Suprapubic skin (tissue), 4 donors: Measurements from ENCODE around the gene EVA1C. TPM values are rescaled to one million over a fixed set of nuclear protein-coding genes. Genes with fewer than 3 reads are reported as not detected.
"Not testable (repeated sequence)": the region's sequence is repeated elsewhere in the genome, so short reads cannot be mapped to it uniquely, and the experiment has no call there.

Experiments used
- DNase-seq, 2 donors: peaks; one replicate each; pipeline ENCODE4 v3.0.0-alpha.2; 2019; ENCODE audit warnings: low spot score in 2 of 2
- H3K27ac ChIP-seq: fragments of 200-600 bp; sonication (generic); one replicate; pipeline ENCODE4 v1.5.1; 2019
- H3K27me3 ChIP-seq: fragments of 200-600 bp; sonication (generic); one replicate; pipeline ENCODE4 v1.5.1; 2019
- H3K36me3 ChIP-seq: fragments of 200-600 bp; sonication (generic); one replicate; pipeline ENCODE4 v1.5.1; 2019
- H3K4me1 ChIP-seq: fragments of 200-600 bp; sonication (generic); one replicate; pipeline ENCODE4 v1.5.1; 2019
- H3K4me3 ChIP-seq: fragments of 200-600 bp; sonication (generic); one replicate; pipeline ENCODE4 v1.5.1; 2019; ENCODE audit warnings: mild to moderate bottlenecking
- H3K9me3 ChIP-seq: fragments of 200-600 bp; sonication (generic); one replicate; pipeline ENCODE4 v1.5.1; 2019
- CTCF ChIP-seq, 2 donors: fragments of 200-600 bp in 1 of 2; fragments of 450-650 bp in 1 of 2; sonication (generic) in 1 of 2; IDR thresholded peaks; one replicate each; pipeline ENCODE4 v1.5.1; 2016 to 2019; ENCODE audit warnings: antibody characterized with exemption in 2 of 2, mild to moderate bottlenecking in 1 of 2, moderate library complexity in 1 of 2
- EP300 ChIP-seq: sonication (generic); formaldehyde crosslinking; IDR thresholded peaks from one replicate; pipeline ENCODE4 v1.6.1; 2017; ENCODE audit warnings: antibody characterized with exemption
- POLR2A ChIP-seq, 2 donors: fragments of 450-650 bp; IDR thresholded peaks; one replicate each; pipeline ENCODE4 v1.6.1; 2017; ENCODE audit warnings: antibody characterized with exemption in 2 of 2, mild to moderate bottlenecking in 2 of 2, moderate library complexity in 2 of 2
- POLR2AphosphoS5 ChIP-seq, 3 donors: sonication (generic); formaldehyde crosslinking; IDR thresholded peaks; one replicate each; pipeline ENCODE4 v1.6.1; 2017; ENCODE audit warnings: antibody characterized with exemption in 3 of 3
- WGBS: methylation state at CpG from one replicate; pipeline ENCODE4 v1.1.5; 2018; 5-methylcytosine and 5-hydroxymethylcytosine counted together
- total RNA-seq, 4 donors: library from RNA; depleted of rRNA; stranded (reverse); fragments of >200 nt; gene quantifications; one replicate each; pipeline ENCODE4 v1.1.0, GENCODE V29; 2016

The EVA1C gene
- total RNA-seq, 4 donors from 2014 or later = 57.1 to 98.6 (median 63.2) TPM

GRCh38 chr21:32448803-32449594 is 36.5 kb downstream of the EVA1C start:
- DNase-seq = no peak
- Histone ChIP-seq H3K4me3 (no peak overlapping the region), H3K27ac (no peak overlapping the region), H3K4me1 (peaks cover 13% of the 10 kb centered on the region), H3K36me3 (no peaks in the 10 kb centered on the region), H3K9me3 (no peaks in the 10 kb centered on the region), H3K27me3 (no peaks in the 10 kb centered on the region)
- WGBS = 81% methylated on average over 6 of the region's 6 CpGs
- TF ChIP-seq EP300 (no peak), POLR2A (IDR thresholded peaks at IDR 0.05) (no peak), POLR2AphosphoS5 (IDR thresholded peaks at IDR 0.05) (no peak), CTCF (IDR thresholded peaks at IDR 0.05) (no peak)

- peaks cover 17% of the 10 kb centered on the region for H3K4me1 ChIP-seq
Observed at GRCh38 chr21:32450881-32451701, 38.6 kb downstream of the EVA1C start.

GRCh38 chr21:32452191-32452590 is 39.7 kb downstream of the EVA1C start:
- H3K4me3 ChIP-seq, H3K9me3 ChIP-seq, DNase-seq, H3K36me3 ChIP-seq, H3K27ac ChIP-seq, H3K27me3 ChIP-seq: not testable (repeated sequence)
- H3K4me1 ChIP-seq = peaks cover 28% of the 10 kb centered on the region
- 90% methylated on average over 3 of the region's 8 CpGs for WGBS

More at GRCh38 chr21:32450881-32451701, 38.6 kb downstream of the EVA1C start:
- WGBS = 54% methylated on average over 14 of the region's 14 CpGs
- not testable (repeated sequence) for H3K4me3 ChIP-seq, H3K27me3 ChIP-seq, H3K36me3 ChIP-seq, H3K9me3 ChIP-seq, DNase-seq
- H3K27ac ChIP-seq = peak overlapping the region; percentile 75

GRCh38 chr21:32452641-32453040 is 40.1 kb downstream of the EVA1C start:
- WGBS = 93% methylated on average over 11 of the region's 11 CpGs
- DNase-seq = no peak
- H3K27ac ChIP-seq = no peak overlapping the region

GRCh38 chr21:32455548-32455947 is 43.0 kb downstream of the EVA1C start:
- Histone ChIP-seq H3K9me3 (no peaks in the 10 kb centered on the region), H3K27me3 (no peaks in the 10 kb centered on the region), H3K36me3 (peaks cover 20% of the 10 kb centered on the region), H3K27ac (peak overlapping the region; percentile 69), H3K4me3 (no peak overlapping the region), H3K4me1 (peaks cover 35% of the 10 kb centered on the region)
- TF ChIP-seq CTCF (IDR thresholded peaks at IDR 0.05) = no peak
- TF ChIP-seq POLR2AphosphoS5 (IDR thresholded peaks at IDR 0.05) = no peak
- no peak for TF ChIP-seq EP300
- TF ChIP-seq POLR2A (IDR thresholded peaks at IDR 0.05) = no peak
- no peak for DNase-seq
- 55% methylated on average over 5 of the region's 5 CpGs for WGBS

More at GRCh38 chr21:32452641-32453040, 40.1 kb downstream of the EVA1C start:
- H3K9me3 ChIP-seq = no peaks in the 10 kb centered on the region
- H3K27me3 ChIP-seq = no peaks in the 10 kb centered on the region
- no peaks in the 10 kb centered on the region for H3K36me3 ChIP-seq
- no peak for TF ChIP-seq POLR2A (IDR thresholded peaks at IDR 0.05)
- no peak for TF ChIP-seq POLR2AphosphoS5 (IDR thresholded peaks at IDR 0.05)
- no peak for TF ChIP-seq EP300
- TF ChIP-seq CTCF (IDR thresholded peaks at IDR 0.05) = no peak
- H3K4me3 ChIP-seq = no peak overlapping the region
- peaks cover 32% of the 10 kb centered on the region for H3K4me1 ChIP-seq

- Histone ChIP-seq H3K4me1 (peaks cover 30% of the 10 kb centered on the region), H3K9me3 (no peaks in the 10 kb centered on the region), H3K4me3 (no peak overlapping the region), H3K27me3 (no peaks in the 10 kb centered on the region), H3K27ac (peak overlapping the region; percentile 69), H3K36me3 (peaks cover 30% of the 10 kb centered on the region)
- WGBS = 55% methylated on average over 6 of the region's 6 CpGs
- DNase-seq = no peak
- no peak for TF ChIP-seq POLR2A (IDR thresholded peaks at IDR 0.05)
- no peak for TF ChIP-seq POLR2AphosphoS5 (IDR thresholded peaks at IDR 0.05)
- TF ChIP-seq CTCF (IDR thresholded peaks at IDR 0.05) = no peak
- TF ChIP-seq EP300 = no peak
Observed at GRCh38 chr21:32456497-32456918, 44.0 kb downstream of the EVA1C start.
